ENCODE measurements around the gene TBC1D25.

DNA sequence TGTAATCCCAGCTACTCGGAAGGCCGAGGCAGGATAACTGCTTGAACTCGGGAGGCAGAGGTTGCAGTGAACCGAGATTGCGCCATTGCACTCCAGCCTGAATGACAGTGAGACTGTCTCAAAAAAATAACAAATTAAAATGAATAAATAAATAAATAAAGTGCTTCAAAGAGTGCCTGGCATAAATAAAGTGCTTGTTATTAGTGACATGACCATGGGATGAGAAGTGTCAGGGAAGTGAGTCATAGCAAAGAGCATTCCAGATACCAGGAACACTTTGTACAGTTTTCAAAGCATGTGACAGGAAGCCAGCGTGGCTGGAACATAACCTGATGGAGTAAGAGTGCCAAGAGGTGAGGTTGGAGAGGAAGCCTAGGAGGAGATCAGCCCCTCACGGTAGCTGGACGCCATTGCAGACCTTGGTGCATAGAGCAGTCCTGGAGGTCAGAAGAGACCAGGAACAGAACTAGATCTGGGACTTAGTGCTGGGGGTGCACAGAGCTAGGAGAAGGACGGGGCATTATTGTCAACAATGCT is 51.8 kb downstream of the TBC1D25 start:
- TF ChIP-seq, protein P1, sequence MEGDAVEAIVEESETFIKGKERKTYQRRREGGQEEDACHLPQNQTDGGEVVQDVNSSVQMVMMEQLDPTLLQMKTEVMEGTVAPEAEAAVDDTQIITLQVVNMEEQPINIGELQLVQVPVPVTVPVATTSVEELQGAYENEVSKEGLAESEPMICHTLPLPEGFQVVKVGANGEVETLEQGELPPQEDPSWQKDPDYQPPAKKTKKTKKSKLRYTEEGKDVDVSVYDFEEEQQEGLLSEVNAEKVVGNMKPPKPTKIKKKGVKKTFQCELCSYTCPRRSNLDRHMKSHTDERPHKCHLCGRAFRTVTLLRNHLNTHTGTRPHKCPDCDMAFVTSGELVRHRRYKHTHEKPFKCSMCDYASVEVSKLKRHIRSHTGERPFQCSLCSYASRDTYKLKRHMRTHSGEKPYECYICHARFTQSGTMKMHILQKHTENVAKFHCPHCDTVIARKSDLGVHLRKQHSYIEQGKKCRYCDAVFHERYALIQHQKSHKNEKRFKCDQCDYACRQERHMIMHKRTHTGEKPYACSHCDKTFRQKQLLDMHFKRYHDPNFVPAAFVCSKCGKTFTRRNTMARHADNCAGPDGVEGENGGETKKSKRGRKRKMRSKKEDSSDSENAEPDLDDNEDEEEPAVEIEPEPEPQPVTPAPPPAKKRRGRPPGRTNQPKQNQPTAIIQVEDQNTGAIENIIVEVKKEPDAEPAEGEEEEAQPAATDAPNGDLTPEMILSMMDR (IDR thresholded peaks at IDR 0.05; ENCODE audit: insufficient read depth, low read depth, low read length): no peak
- no peak for TF ChIP-seq EZH2 (IDR thresholded peaks at IDR 0.05; ENCODE audit: insufficient read depth, low read length)

Measured in astrocyte (in vitro differentiated cells and primary cell).